Nephron progenitor cell (in vitro differentiated cells): ENCODE measurements around the gene TNRC6C.

Source experiments
- DNase-seq: peaks from one replicate; pipeline ENCODE4 v3.0.0; 2021
- H3K27ac Mint-ChIP-seq: 2 replicates; pipeline ENCODE4 v1.8.0; 2021; ENCODE audit warnings: mild to moderate bottlenecking, moderate library complexity, mixed read lengths
- H3K27me3 Mint-ChIP-seq: 2 replicates; pipeline ENCODE4 v1.8.0; 2021; ENCODE audit warnings: mild to moderate bottlenecking, low read depth, mixed read lengths; ENCODE audit not compliant: poor library complexity
- H3K36me3 Mint-ChIP-seq: 2 replicates; pipeline ENCODE4 v1.8.0; 2021; ENCODE audit warnings: low read depth, mixed read lengths
- H3K4me1 Mint-ChIP-seq: 2 replicates; pipeline ENCODE4 v1.8.0; 2021; ENCODE audit warnings: mixed read lengths
- H3K4me3 Mint-ChIP-seq: 2 replicates; pipeline ENCODE4 v1.8.0; 2021; ENCODE audit warnings: mild to moderate bottlenecking, moderate library complexity, mixed read lengths
- H3K9me3 Mint-ChIP-seq: 2 replicates; pipeline ENCODE4 v1.8.0; 2021; ENCODE audit warnings: mild to moderate bottlenecking, moderate library complexity, mixed read lengths
- TF ChIP-seq, protein P1 (sequence below): fragments of 200-600 bp; sonication (generic); IDR thresholded peaks from 2 replicates; pipeline ENCODE4 v1.5.0; 2021; ENCODE audit warnings: antibody characterized with exemption

The TNRC6C gene

GRCh38 chr17:78144736-78145641 lies 186.5 kb downstream of the TNRC6C start:
- H3K36me3 Mint-ChIP-seq: no peaks in the 10 kb centered on the region
- H3K4me3 Mint-ChIP-seq: no peak overlapping the region
- DNase-seq: no peak
- TF ChIP-seq, protein P1, sequence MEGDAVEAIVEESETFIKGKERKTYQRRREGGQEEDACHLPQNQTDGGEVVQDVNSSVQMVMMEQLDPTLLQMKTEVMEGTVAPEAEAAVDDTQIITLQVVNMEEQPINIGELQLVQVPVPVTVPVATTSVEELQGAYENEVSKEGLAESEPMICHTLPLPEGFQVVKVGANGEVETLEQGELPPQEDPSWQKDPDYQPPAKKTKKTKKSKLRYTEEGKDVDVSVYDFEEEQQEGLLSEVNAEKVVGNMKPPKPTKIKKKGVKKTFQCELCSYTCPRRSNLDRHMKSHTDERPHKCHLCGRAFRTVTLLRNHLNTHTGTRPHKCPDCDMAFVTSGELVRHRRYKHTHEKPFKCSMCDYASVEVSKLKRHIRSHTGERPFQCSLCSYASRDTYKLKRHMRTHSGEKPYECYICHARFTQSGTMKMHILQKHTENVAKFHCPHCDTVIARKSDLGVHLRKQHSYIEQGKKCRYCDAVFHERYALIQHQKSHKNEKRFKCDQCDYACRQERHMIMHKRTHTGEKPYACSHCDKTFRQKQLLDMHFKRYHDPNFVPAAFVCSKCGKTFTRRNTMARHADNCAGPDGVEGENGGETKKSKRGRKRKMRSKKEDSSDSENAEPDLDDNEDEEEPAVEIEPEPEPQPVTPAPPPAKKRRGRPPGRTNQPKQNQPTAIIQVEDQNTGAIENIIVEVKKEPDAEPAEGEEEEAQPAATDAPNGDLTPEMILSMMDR: no peak
- peaks cover 7% of the 10 kb centered on the region for H3K27me3 Mint-ChIP-seq
- H3K27ac Mint-ChIP-seq: no peak overlapping the region
- H3K4me1 Mint-ChIP-seq: peaks cover 43% of the 10 kb centered on the region
- no peaks in the 10 kb centered on the region for H3K9me3 Mint-ChIP-seq

GRCh38 chr17:78146471-78146869 lies 188.0 kb downstream of the TNRC6C start:
- Mint-ChIP-seq H3K27me3 (peaks cover 7% of the 10 kb centered on the region), H3K9me3 (no peaks in the 10 kb centered on the region), H3K36me3 (no peaks in the 10 kb centered on the region), H3K4me3 (no peak overlapping the region), H3K27ac (no peak overlapping the region), H3K4me1 (peaks cover 48% of the 10 kb centered on the region)
- TF ChIP-seq, protein P1: no peak
- no peak for DNase-seq

DNA sequence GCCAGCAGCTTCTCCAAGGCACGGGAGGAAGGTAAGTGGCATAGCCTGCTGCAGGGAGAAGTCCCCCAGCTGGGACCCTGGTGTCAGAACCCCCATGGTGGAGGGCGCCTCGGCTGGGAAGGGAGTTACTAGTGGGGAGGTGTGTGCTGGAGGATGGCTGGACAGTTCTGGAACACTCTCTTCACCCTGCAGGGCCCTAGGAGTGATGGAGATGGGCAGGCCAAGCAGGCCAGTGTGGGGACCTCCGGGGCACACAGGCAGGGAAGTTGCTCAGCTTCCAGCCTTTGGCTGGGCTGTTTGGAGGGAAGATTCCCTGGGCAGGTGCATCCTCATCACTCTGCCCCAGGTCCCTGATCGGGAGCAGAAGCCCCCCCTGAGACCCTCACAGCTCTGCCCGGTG lies 188.4 kb downstream of the TNRC6C start:
- Mint-ChIP-seq H3K27me3 (peaks cover 7% of the 10 kb centered on the region), H3K4me3 (no peak overlapping the region), H3K36me3 (no peaks in the 10 kb centered on the region), H3K4me1 (peaks cover 49% of the 10 kb centered on the region), H3K9me3 (no peaks in the 10 kb centered on the region), H3K27ac (no peak overlapping the region)
- DNase-seq: no peak
- TF ChIP-seq, protein P1: no peak

DNA sequence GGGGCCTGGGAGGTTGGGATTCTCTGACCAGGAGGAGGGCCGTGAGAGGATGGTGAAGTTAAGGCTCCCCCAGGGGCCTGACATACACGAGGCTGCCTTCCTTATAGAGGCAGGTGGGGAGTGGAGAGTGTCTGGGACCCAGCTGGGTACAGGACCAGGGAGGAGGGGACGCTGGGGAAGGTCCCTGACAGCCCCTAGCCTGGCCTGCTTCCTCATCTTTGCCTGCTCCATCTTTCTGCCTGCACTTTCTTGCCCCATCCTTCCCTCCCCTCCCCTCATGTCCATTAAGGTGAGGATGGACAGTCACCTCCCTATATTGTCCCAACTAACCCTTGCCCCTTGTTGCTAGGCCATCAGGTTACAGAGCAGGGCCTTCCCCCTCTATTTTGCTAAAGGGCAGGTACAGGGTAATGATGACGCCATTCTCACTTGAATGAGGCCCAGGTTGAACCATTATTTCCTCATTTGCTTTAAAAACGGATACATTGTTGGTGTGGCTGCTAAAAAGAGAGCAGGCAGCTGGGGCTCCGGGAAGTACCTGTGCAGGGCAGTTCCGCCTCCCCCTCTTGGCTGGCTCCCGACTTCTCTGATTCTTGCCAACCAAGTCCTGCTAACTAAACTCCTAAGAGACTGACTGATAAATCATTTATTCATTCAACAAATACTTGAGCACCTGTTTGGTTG lies 189.0 kb downstream of the TNRC6C start:
- H3K36me3 Mint-ChIP-seq: no peaks in the 10 kb centered on the region
- TF ChIP-seq, protein P1: no peak

DNA sequence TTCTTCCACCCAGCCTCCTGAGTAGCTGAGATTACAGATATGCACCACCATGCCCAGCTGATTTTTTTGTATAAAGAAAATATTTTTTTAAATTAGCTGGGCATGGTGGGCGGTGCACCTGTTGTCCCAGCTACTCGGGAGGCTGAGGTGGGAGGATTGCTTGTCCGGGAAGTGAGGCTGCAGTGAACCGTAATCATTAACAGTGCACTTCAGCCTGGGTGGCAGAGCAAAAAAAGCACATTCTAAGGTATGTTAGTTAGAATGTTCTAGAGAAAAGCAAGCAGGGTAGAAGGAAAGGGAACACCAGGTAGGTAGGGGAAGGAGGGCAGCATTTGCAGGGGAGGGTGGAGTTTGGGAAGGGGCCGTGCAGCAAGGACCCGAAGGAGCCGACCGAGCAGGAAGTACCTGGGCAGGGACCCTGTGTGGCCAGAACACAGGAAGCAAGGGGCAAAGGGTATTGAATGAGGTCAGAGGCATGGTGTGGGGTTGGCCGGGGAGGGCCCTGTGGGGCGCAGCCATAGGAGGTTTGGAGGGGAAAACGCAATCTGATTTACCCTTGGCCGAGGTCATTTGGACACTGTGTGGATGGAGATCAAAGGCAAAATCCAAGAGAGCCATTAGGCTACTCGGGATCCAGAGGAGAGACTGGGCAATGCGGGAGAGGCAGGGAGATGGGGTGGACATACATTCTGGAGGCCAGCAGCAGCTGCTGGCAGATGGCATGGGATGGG lies 189.9 kb downstream of the TNRC6C start:
- H3K36me3 Mint-ChIP-seq: no peaks in the 10 kb centered on the region
- peaks cover 38% of the 10 kb centered on the region for H3K4me1 Mint-ChIP-seq
- H3K9me3 Mint-ChIP-seq: no peaks in the 10 kb centered on the region
- TF ChIP-seq, protein P1: no peak
- peaks cover 5% of the 10 kb centered on the region for H3K27me3 Mint-ChIP-seq
- H3K4me3 Mint-ChIP-seq: no peak overlapping the region
- peak overlapping the region; percentile 68 for H3K27ac Mint-ChIP-seq
- DNase-seq: no peak

More for the DNA sequence above, 189.0 kb downstream of the TNRC6C start:
- H3K27ac Mint-ChIP-seq: no peak overlapping the region
- H3K4me3 Mint-ChIP-seq: no peak overlapping the region
- H3K9me3 Mint-ChIP-seq: no peaks in the 10 kb centered on the region
- no peak for DNase-seq
- peaks cover 44% of the 10 kb centered on the region for H3K4me1 Mint-ChIP-seq
- peaks cover 5% of the 10 kb centered on the region for H3K27me3 Mint-ChIP-seq
